ENCODE measurements around the gene PES1.
"Not testable (repeated sequence)": the region's sequence is repeated elsewhere in the genome, so short reads cannot be mapped to it uniquely, and the experiment has no call there.

The PES1 gene

GRCh38 chr22:30564045-30564760 is 27.5 kb downstream of the PES1 start:
- no peak for DNase-seq (ENCODE audit: low read depth)
- no peak overlapping the region for H3K4me3 ChIP-seq (ENCODE audit: control insufficient read depth, low read depth, low read length)
- TF ChIP-seq CTCF (conservative IDR thresholded peaks at IDR 0.05; ENCODE audit: control insufficient read depth, insufficient read depth, low read depth, low read length): no peak

- DNase-seq (ENCODE audit: low read depth): no peak
- TF ChIP-seq CTCF (conservative IDR thresholded peaks at IDR 0.05; ENCODE audit: control insufficient read depth, insufficient read depth, low read depth, low read length): no peak
- H3K4me3 ChIP-seq (ENCODE audit: control insufficient read depth, low read depth, low read length): no peak overlapping the region
Observed at GRCh38 chr22:30562366-30562765, 29.3 kb downstream of the PES1 start.

GRCh38 chr22:30561402-30562189 is 30.1 kb downstream of the PES1 start:
- H3K4me3 ChIP-seq (ENCODE audit: control insufficient read depth, low read depth, low read length): no peak overlapping the region
- TF ChIP-seq CTCF (conservative IDR thresholded peaks at IDR 0.05; ENCODE audit: control insufficient read depth, insufficient read depth, low read depth, low read length): no peak
- DNase-seq (ENCODE audit: low read depth): no peak

GRCh38 chr22:30560643-30561202 is 31.0 kb downstream of the PES1 start:
- DNase-seq (ENCODE audit: low read depth); H3K4me3 ChIP-seq (ENCODE audit: control insufficient read depth, low read depth, low read length): not testable (repeated sequence)

GRCh38 chr22:30559889-30560288 is 31.8 kb downstream of the PES1 start:
- TF ChIP-seq CTCF (conservative IDR thresholded peaks at IDR 0.05; ENCODE audit: control insufficient read depth, insufficient read depth, low read depth, low read length): no peak
- no peak overlapping the region for H3K4me3 ChIP-seq (ENCODE audit: control insufficient read depth, low read depth, low read length)
- no peak for DNase-seq (ENCODE audit: low read depth)

GRCh38 chr22:30557243-30557642 is 34.5 kb downstream of the PES1 start:
- no peak overlapping the region for H3K4me3 ChIP-seq (ENCODE audit: control insufficient read depth, low read depth, low read length)
- no peak for TF ChIP-seq CTCF (conservative IDR thresholded peaks at IDR 0.05; ENCODE audit: control insufficient read depth, insufficient read depth, low read depth, low read length)
- no peak for DNase-seq (ENCODE audit: low read depth)

GRCh38 chr22:30556388-30556787 is 35.3 kb downstream of the PES1 start:
- H3K4me3 ChIP-seq (ENCODE audit: control insufficient read depth, low read depth, low read length): no peak overlapping the region
- DNase-seq (ENCODE audit: low read depth): no peak
- TF ChIP-seq CTCF (conservative IDR thresholded peaks at IDR 0.05; ENCODE audit: control insufficient read depth, insufficient read depth, low read depth, low read length): no peak
